ENCODE measurements around the gene ASPDH.
A peak's percentile ranks its signal among the peaks of the same experiment; 100 is the strongest.

The ASPDH gene

DNA sequence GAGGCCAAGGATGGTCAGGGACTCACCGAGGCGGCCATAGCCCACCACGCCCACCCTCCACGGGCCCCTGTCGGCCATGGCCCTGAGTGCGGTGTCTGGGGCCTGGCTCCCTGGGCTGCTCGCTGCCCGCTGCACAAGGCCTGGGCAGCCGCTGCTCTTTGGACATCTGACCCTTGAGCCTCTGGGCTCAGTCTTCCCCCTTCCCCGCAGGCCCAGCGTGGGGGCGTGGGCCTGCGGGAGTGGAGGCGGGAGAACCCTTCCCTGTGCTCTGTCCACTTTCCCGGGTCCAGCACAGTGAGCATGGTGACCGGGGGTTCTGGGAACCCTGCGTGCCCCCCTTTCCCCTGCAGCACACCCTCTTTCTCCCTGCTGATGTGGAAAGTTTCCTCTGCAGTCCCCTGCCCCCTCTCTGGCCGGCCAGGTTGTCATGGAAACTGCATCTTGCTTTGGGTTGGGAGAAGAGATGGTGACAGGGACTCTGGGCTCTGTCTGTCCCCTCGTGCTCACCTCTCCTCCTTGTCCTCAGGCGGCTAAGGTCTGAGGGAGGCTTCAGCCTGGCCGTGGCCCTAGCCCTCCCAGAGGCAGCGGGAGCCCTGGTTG is at the start of gene ASPDH:
Gene ASPDH, minus strand, starts transcription at position 168 of the 600 bp plus-strand sequence. Its CDS starts 90 bp downstream, at position 78.
- DNase-seq, result no peak

DNA sequence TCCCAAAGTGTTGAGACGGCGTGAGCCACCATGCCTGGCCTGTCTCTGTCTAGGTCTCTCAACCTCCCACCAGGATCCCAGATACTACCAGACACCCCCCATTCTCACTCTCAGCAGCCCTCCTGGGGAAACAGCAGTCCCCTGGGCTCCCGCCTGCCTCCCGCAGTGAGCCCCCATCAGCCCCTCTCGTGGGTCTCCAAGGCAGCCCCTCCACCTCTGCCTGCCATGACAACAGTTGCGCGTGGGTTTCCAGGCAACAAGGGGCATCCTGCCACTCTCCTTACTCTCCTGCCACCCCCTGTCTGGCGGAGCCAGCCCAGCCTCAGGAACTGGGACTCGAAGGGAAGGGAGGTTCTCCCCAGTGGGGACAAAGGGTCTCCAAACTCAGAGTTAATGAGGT is 49.3 kb upstream of the ASPDH start:
- no peak for DNase-seq

DNA sequence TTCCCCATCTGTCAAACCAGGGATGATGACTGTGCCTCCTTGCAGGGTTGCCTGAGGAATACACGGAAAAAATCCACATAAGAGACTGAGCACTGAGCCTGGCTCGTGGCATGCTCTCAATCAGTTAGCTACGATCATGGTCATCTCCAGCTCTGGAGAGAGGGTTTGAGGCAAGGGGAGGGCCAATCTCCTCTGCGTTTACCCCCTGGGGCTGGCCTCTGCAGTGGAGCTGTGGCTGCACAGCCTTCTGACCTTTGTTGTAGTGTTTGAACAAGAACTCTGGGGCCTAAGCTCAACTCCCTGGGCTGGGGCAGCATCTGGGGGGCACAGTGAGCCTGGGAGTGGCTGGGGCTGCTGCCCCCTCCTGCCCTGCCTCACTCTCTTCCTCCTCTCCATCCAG is 48.6 kb upstream of the ASPDH start:
- DNase-seq, result no peak

- no peak for DNase-seq
Measured at GRCh38 chr19:50559636-50560035, 45.9 kb upstream of the ASPDH start.

DNA sequence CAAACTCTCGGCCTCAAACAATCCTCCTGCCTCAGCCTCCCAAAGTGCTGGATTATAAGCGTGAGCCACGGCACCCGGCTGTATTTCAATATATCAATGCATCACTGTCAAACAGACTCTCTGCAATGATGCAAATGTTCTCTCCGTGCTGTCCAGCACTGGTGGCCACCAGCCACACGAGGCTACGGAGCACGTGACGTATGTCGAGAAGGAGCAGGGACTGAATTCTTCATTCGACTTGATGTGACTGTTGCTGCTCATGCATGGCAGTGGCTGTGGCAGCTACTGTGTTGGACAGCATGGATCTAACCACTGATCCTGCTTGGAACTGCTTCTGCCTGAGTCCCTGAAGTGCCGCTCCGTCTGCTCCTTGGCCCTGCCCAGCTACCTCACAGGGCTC is 44.7 kb upstream of the ASPDH start:
- no peak for DNase-seq

GRCh38 chr19:50558039-50558438 is 44.3 kb upstream of the ASPDH start:
- DNase-seq, result no peak

- DNase-seq, result no peak
Measured at GRCh38 chr19:50557009-50557613, 43.4 kb upstream of the ASPDH start.

DNA sequence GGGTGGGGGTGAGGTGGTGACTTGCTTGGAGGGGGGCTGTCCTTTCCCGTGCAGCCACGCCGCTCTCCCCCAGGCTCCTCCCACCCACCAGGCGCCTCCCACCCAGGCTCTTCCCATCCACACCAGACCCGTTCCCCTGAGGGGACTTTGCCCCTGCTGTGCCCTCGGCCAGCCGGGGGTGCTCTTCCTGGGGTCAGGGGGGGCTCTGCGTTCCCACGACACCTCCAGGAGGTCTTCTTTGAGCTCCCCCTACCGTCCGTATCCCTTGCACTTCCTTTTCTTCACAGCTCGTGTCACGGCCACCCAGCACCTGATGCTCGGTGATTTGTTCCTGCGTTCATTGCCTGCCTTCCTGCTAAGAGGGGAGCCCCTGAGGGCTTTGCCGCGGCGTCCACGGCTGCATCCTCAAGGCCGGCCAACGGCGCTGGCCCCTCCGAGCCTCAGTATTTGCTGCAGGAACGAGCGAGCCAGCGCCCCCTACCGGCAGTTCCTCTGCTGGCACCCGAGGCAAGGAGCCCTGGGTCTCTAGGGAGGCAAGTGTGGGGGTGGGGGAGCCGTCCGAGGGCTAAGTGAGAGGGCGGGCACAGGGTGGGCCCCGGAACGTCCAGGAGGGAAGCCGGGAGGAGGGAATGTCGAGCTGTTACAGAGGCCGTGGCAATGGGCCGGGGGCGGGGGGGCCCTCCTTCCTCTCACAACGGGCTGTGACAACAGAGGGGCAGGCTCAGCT is 42.7 kb upstream of the ASPDH start:
- peak; percentile 81 for DNase-seq

DNA sequence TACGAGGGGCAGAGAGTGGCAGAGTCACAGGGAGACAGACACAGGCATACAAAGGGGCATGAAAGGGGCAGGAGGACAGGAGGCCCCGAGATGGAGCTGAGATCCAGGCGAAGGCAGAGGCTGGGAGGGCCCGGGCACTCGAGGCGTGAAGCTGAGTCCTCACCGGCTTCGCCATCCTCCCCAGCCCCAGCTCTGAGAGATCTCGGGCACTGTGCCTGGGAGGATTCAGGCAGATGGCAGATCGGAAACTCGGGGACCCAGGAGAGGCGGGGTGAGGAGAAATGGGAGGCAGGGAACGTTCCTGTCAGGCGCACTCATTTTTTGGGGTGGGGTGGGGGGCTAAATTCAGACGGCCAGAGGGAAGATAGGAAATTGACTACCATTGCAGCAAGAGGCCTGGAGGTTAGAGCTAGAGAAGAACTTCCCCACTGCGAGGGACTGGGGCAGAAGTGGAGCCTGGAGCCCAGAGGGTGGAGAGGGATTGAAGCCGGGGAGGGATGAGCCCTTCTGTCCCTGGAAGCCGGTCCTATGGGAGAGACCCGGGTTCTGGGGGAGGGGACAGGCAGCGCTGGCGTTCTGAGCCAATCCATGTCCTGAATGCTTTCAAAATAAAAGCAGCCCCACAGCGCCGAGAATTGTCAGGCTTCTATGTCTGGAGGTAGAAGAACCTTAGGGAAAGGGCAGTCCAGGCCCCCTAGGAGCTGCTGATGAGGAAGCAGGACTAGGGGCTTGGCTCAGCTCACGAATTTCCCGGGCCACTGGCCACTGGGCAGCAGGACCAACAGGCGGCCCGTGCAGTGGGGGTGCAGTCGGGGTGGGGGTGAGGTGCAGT is 42.0 kb upstream of the ASPDH start:
- DNase-seq, result no peak

GRCh38 chr19:50555033-50555432 is 41.3 kb upstream of the ASPDH start:
- no peak for DNase-seq

DNA sequence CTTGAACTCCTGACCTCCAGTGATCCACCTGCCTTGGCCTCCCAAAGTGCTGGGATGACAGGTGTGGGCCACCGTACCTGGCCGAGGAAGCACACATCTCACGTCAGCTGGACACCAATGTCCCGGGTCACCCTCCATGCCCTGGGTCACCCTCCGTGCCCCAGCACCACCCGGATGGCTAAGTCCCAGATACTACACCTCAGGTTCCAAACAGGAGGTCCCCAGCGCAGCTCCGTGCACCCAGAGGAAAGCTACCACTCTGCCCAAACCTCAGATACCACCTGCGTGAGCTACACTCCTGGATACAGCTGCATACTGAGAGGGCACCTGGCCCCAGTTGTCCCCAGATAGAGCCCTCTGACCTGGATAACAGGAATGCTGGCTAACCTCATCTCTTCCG is 40.5 kb upstream of the ASPDH start:
- DNase-seq, result no peak

DNA sequence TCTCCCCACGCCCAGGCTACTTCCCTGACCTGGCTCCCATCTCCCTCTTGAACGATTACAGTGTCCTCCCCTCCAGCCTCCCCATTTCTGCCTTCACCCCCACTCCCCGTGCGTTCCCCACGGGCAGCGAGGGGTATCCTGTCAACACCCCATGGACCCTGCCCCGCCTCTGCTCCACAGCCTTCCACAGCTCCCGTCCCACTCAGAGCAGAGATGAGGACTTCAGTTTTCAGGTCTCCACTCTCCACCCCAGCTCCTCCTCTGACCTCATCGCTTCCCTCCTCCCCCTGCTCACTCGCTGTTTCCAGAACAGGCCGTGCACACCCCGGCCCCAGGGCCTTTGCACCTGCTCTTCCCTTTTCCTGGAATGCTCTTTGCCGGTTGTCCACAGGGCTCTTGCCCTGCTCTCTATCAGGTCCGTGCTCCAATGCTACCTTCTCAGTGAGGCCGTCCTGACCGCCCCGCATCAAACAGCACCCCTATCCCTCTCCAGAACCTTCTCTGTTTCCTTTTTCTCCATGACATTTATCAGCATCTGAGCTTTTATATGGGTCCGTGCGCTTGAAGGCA is 39.5 kb upstream of the ASPDH start:
- no peak for DNase-seq

- no peak for DNase-seq
Measured at GRCh38 chr19:50552540-50552939, 38.8 kb upstream of the ASPDH start.

DNA sequence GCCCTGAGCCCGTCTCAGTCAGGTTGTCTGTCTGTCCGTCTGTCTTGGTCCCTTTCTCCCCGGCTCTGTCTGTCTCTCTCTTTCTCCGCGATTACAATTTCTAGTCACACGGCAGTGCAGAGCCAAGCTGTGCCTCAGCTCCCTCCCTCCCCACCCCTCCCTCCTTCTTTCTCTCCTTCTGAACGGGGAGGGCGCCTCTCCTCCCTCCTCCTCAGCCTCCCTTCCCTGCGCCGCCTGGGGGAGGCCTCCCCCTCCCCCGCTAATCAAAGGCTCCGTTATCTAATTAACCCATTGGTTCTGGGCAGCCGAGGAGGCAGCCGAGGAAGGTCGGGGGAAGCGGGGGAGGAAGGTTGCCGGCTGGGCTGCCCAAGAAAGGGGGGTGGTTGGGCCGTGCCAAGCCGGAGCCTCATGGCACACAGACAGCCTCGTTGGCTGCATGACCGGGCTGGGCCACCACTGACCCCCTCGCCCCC is 38.0 kb upstream of the ASPDH start:
- no peak for DNase-seq

DNA sequence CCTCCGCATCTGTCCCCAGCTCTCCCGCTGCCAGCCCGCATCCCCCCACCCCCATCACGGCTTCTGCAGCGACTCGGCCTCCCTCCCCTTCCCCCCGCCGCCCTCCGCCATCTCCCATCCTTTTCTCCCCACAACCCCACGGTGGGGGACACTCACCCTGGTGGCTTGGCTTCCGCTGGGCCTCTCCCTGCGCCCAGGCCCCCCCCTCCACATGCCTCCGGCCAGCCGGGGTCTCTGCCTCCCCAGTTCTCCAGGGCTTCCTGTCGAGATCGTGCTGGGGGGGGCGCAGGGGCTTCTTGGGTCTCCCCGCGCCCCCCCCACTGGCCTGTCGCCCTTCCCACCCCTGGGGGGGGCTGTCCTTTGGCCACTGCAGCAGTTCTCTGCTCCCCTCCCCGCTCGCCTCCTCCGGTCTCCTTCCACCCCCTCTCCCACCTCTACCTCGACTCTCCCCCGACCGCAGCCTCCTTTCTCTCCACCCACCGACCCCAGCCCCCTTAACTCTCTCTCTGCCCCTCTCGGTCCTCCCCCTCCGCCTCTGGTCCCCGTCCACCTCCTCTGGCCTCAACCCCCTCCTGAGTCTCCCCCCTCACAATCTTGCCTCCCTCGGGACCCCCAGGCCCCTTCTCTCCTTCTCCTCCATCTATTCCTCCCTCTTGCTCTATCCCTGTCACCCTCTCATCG is 37.5 kb upstream of the ASPDH start:
- no peak for DNase-seq

- no peak for DNase-seq
Measured at GRCh38 chr19:50550594-50550966, 36.9 kb upstream of the ASPDH start.

GRCh38 chr19:50549927-50550593 is 36.3 kb upstream of the ASPDH start:
- DNase-seq, result no peak

- DNase-seq, result no peak
Measured at GRCh38 chr19:50549059-50549926, 35.6 kb upstream of the ASPDH start.

GRCh38 chr19:50548191-50549058 is 34.7 kb upstream of the ASPDH start:
- no peak for DNase-seq

All from CD4-positive, alpha-beta T cell treated with Interleukin-17A for 4 hours (primary cell).